ENCODE measurements around the gene TTC34.

GRCh38 chr1:2817784-2818564, 16.5 kb upstream of the TTC34 start:
- TF ChIP-seq SP1 (IDR thresholded peaks at IDR 0.05) (no peak), NFRKB (IDR thresholded peaks at IDR 0.05) (no peak), FOXM1 (IDR thresholded peaks at IDR 0.05; ENCODE audit: borderline replicate concordance) (no peak), CTBP1 (IDR thresholded peaks at IDR 0.05; ENCODE audit: borderline replicate concordance) (no peak), SUZ12 (IDR thresholded peaks at IDR 0.05) (no peak), TARDBP (IDR thresholded peaks at IDR 0.05) (no peak), ARNT (IDR thresholded peaks at IDR 0.05) (no peak), ZNF384 (IDR thresholded peaks at IDR 0.05) (no peak), FOXA1 (IDR thresholded peaks at IDR 0.05) (no peak), L3MBTL2 (conservative IDR thresholded peaks at IDR 0.05) (no peak), HDGF (IDR thresholded peaks at IDR 0.05; ENCODE audit: borderline replicate concordance) (no peak)

Measured in HEK293T (cell line).